Astrocyte of the spinal cord (primary cell): ENCODE data around the gene FXYD6.

ENCODE experiments used
- DNase-seq: peaks from one replicate; pipeline ENCODE4 v3.0.0; 2011; ENCODE audit warnings: low read depth, low spot score
- H3K4me3 ChIP-seq: 2 replicates; pipeline ENCODE4 v1.5.1; 2011; ENCODE audit warnings: low read depth, mild to moderate bottlenecking, low read length, moderate library complexity
- CTCF ChIP-seq: IDR thresholded peaks from 2 replicates; pipeline ENCODE4 v1.5.1; 2012; ENCODE audit warnings: low read depth, mild to moderate bottlenecking, low read length, inconsistent platforms
- in situ Hi-C: cut with HindIII; loops from 2 replicates; pipeline ENCODE4 v1.10.0; 2017; ENCODE audit warnings: low sequenced_read_pairs

Gene FXYD6

GRCh38 chr11:117807482-117808327, 68.8 kb downstream of the FXYD6 start:
- in situ Hi-C loops = no loop called here
- peak; percentile 92 for TF ChIP-seq CTCF
- no peak overlapping the region for H3K4me3 ChIP-seq
- DNase-seq = peak; percentile 64

- TF ChIP-seq CTCF = no peak
- in situ Hi-C loops = no loop called here
- no peak for DNase-seq
- no peak overlapping the region for H3K4me3 ChIP-seq
These were observed 69.6 kb downstream of the FXYD6 start for GRCh38 chr11:117806846-117807245.

- H3K4me3 ChIP-seq = no peak overlapping the region
- no peak for DNase-seq
- in situ Hi-C loops = no loop called here
- TF ChIP-seq CTCF = no peak
These were observed 71.4 kb downstream of the FXYD6 start for GRCh38 chr11:117805045-117805444.

GRCh38 chr11:117803896-117804295, 72.6 kb downstream of the FXYD6 start:
- TF ChIP-seq CTCF = no peak
- in situ Hi-C loops = no loop called here
- H3K4me3 ChIP-seq = no peak overlapping the region
- no peak for DNase-seq

GRCh38 chr11:117799634-117800033, 76.8 kb downstream of the FXYD6 start:
- DNase-seq = no peak
- in situ Hi-C loops = no loop called here
- H3K4me3 ChIP-seq = no peak overlapping the region
- TF ChIP-seq CTCF = no peak

- TF ChIP-seq CTCF = no peak
- no peak within 1 kb of the TSS for H3K4me3 ChIP-seq
- in situ Hi-C loops = no loop called here
- DNase-seq = no peak
These were observed 79.5 kb downstream of the FXYD6 start, which contains the start of gene DSCAML1 for GRCh38 chr11:117796872-117797529. TSS of gene DSCAML1 (minus strand) at chr11:117797216. CDS start at chr11:117797079, 137 bp downstream.
